GM12865 (cell line): Measurements from ENCODE around the gene CBLL1.

Experiments used
- DNase-seq: peaks from one replicate; pipeline ENCODE4 v3.0.0; 2010; ENCODE audit warnings: low read depth
- H3K4me3 ChIP-seq: 2 replicates; pipeline ENCODE4 v1.5.1; 2011; ENCODE audit warnings: mild to moderate bottlenecking, low read depth, low read length, control low read depth
- CTCF ChIP-seq: IDR thresholded peaks from 2 replicates; pipeline ENCODE4 v1.5.1; 2011; ENCODE audit warnings: low read length, control low read depth, low read depth, inconsistent platforms; ENCODE audit not compliant: insufficient read depth; ENCODE audit errors: missing control alignments

CBLL1 gene

GRCh38 chr7:107743567-107744344 is at the start of gene CBLL1:
TSS of gene CBLL1 (plus strand) at chr7:107744142. CDS start at chr7:107744164, 22 bp downstream.
- DNase-seq: peak; percentile 98
- H3K4me3 ChIP-seq: peak within 1 kb of the TSS; percentile 81
- TF ChIP-seq CTCF: peak; percentile 69

DNA sequence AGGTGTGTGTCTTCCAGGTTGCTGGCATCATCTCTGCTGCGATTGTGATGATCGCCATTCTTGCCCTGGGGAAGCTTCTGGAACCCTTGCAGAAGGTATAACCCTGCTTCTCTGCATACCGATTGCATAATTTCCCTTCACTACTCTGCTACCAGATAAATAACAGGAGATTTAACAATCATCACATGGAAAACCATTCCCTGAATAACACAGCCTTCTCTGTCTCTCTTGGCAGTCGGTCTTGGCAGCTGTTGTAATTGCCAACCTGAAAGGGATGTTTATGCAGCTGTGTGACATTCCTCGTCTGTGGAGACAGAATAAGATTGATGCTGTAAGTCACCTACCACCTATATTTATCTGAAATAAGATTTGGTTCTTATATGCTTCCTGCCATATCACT is 49.6 kb upstream of the CBLL1 start:
- no peak overlapping the region for H3K4me3 ChIP-seq
- no peak for TF ChIP-seq CTCF
- DNase-seq: no peak

DNA sequence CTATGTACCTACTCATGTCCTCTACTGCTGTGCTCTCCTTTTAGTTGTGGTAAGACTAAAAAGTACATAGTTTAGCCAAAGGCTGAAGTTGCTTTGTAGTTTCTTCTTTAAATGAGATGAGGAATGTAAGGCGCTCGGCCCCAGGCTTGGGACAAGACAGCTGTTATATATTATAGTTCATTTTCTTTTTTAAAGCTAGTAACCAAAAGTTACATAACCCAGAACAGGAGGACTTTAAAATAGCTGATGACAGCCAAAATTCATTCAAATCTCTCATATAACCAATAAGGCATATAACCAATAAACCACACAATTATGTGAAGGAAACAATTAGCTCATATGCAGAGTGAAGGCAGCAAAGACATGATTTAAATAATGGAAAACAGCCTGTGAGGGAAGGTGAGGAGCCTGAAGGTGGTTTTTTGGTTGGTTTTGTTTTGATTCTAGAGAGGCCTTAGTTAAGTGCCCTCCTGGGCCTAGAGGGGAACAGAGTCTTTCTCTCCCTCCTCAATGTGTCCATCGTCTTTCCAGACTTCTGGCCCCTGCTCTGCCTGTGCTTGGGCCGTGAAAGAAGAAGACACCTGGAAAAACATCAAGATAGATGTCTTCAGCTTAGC is 47.5 kb upstream of the CBLL1 start:
- no peak for TF ChIP-seq CTCF
- no peak overlapping the region for H3K4me3 ChIP-seq
- DNase-seq: no peak

DNA sequence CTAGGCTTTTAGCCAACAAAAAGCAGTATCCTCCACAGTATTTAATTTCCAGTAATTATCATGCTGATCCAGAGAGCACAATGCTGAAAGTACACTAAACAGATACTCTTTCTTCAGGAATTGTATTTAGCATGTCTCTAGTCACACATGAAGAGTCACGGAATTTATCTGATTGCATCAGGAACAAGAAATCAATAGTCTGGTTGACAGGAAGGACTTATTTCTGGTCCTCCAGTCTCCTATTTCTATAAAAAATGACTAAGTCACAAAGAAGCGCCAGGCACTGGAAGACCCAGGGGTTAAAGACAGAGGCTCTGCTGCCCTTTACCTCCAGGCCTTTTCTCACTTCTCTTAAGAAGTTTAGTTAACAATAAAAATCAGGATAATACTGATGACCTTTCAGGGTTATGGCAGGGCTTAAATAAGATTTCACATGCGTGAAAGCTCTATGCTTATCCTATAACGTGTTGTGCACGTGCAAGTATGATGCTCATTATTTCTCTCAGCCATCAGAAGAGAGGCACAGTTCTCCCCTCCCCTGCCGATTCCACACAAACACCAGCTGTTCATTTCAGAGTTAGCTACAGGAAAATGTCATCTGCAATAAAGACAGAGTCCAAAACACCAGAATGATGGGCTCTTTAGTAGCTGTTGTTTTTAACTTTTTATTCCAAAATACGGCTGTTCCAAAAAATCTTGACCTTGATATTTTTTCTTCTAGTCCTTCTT is 46.5 kb upstream of the CBLL1 start:
- H3K4me3 ChIP-seq: no peak overlapping the region
- TF ChIP-seq CTCF: no peak
- DNase-seq: no peak

DNA sequence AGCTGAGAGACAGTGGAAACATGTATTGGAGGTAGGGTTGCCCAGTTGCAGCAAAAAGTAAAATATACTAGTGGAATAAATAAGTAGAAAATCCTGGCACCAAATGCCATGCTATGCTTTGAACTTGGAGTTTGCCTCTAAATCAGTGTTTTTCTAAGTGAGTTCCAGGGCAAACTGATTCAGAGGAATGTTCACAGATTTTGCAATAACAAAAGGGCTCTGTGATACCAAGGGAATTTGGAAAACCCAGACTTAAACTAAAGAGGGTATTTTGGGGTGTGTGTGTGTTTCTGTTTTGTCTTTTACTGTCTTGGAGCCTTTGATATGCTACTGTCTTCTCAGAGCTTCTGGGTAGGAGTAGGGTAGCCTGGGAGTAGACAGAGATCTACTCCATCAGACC is 43.4 kb upstream of the CBLL1 start:
- no peak overlapping the region for H3K4me3 ChIP-seq
- no peak for TF ChIP-seq CTCF
- DNase-seq: no peak

DNA sequence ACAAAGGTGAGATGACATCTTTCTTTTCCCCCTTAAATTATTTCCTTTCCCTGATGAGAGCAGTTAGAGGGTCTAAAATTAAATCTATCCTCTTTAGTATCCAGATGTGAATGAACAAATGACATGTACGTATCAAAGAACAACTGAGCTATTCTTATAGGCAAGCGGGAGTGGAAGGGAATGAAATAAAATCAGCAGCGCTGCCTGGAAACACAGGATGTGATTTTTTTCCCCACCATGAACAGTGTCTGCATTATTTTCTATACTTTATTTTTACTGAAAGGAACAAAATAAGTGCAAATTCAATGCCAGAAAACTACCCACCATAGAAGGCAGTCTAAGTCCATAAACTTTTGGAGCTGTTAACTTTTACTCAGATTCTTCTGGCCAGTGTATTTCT is 42.8 kb upstream of the CBLL1 start:
- DNase-seq: no peak
- TF ChIP-seq CTCF: no peak
- H3K4me3 ChIP-seq: no peak overlapping the region

DNA sequence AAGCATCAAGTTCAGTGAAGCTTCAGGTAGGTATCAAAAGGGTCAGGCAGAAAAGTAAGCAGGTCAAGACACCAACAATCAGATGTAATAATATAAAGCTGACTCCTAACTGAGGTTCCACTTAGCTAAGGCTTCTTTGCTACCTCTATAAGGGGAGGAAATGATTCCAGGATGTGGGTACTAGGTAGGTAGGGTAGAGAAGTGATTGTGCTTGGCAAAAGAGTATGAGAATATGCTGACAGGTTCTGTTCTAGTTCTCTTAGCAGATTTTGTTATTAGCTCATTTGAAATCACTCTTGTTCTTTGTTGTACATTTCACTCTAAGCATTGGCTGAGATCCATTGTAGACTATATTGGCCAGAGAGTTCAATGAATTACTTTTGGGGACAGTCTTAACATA is 40.7 kb upstream of the CBLL1 start:
- H3K4me3 ChIP-seq: no peak overlapping the region
- DNase-seq: no peak
- TF ChIP-seq CTCF: no peak
